HG02610 (cell line): ENCODE results near the gene MAN2B2.

Source experiments
- ATAC-seq: cut with Tn5 transposase; IDR thresholded peaks from one replicate; pipeline ENCODE4 v1.9.1; 2021; ENCODE audit warnings: mild to moderate bottlenecking, moderate library complexity; ENCODE audit not compliant: unreplicated experiment

MAN2B2 gene

GRCh38 chr4:6546091-6546490, 28.9 kb upstream of the MAN2B2 start:
- ATAC-seq = no peak

- no peak for ATAC-seq
Measured at GRCh38 chr4:6546681-6547447, 28.1 kb upstream of the MAN2B2 start.

DNA sequence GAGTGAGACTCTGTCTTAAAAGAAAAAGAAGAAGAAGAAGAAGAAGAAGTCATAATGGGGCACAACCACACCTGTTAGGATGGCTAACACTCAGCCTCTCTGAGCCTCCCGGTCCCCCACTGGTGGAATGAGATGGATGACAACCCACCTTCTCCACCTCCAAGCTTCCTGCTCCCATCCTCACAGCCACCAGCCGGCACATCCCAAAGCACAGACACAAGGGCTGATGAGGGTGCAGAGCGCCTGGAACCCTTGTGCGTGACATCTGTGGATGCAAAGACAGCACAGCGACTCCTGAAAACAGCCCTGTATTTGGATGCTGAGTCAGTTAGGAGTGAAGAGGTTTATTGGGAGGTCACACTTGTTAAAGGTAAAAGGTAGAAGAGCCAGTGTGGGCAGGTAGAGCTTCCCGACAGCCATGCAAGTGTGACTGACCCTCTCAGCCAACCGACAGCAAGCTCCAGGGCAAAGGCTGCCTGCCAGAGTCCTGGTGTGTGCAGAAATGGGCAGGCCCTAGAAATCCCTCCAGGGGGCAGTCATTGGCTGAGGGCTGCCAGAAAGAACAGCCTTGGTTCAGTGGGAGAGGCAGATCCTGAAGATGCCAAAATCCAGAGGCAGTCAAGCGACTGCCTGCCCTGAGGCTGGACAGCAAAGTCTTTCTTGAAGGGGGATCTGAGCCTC, 26.6 kb upstream of the MAN2B2 start:
- no peak for ATAC-seq

DNA sequence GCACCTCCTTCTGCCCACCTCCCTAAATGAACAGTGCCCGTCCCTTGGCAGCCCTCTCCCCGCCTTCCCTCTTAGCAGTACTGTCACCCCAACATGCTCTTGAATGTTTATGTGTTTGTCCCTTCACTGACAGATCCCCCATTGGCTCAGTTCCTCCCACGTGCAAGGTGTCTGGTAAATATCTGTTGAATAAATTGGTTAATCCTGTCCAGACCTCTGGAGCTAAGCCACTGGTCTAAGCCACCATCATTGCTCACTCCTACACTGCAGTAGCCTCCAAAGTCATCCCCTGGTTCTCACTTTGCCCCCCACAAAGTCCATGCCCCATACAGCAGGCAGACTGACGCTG, 26.1 kb upstream of the MAN2B2 start:
- no peak for ATAC-seq

GRCh38 chr4:6549445-6549844, 25.5 kb upstream of the MAN2B2 start:
- no peak for ATAC-seq

DNA sequence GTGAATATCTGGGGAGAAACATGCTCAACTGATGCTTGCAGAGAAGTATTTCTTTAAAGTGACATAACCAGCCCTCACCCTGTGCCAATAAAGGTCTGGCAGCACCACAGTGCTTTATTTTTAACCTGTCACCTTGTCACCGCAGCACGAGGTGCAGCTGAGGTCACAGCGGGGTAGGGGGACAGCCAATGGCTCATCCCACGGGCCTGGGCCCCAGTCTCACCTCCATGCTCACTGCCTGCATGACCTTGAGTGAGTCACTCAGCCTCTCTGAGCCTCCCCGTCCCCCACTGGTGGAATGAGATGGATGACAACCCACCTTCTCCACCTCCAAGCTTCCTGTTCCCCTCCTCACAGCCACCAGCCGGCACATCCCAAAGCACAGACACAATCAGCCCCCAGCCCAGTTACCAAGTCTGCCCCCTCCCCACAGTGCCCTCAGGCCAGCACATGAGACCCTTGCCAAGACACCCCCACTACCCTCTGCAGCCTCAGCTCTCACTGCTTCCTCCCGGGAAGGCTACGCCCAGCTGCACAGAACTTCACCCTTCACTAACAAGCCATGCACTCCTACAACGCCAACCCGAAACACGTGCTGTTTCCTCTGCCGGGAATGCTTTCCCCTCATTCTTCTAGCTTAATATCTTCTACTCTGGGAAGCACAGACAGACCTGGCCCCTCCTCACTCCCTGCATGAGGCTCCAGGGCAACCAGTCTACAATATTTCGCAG, 24.9 kb upstream of the MAN2B2 start:
- ATAC-seq = no peak

- ATAC-seq = no peak
Measured at GRCh38 chr4:6550821-6551220, 24.2 kb upstream of the MAN2B2 start.

DNA sequence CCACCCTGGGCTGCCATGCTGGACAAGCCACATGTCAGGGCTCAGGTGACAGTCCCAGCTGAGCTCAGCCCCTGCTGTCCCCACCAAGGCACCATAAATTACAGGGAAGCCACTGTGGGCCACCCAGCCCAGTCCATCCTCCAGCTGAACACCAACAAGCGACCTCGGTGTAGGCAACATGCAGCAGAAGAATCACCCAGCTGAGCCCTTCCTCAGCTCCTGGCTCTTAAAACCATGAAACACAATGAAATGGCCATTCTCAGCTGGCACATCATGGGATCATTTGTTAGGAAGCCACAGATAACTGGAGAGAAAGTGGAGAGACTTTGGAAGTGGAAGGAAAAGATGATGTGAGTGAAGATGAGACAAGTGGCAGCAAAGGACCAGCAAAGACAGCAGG, 23.3 kb upstream of the MAN2B2 start:
- no peak for ATAC-seq

DNA sequence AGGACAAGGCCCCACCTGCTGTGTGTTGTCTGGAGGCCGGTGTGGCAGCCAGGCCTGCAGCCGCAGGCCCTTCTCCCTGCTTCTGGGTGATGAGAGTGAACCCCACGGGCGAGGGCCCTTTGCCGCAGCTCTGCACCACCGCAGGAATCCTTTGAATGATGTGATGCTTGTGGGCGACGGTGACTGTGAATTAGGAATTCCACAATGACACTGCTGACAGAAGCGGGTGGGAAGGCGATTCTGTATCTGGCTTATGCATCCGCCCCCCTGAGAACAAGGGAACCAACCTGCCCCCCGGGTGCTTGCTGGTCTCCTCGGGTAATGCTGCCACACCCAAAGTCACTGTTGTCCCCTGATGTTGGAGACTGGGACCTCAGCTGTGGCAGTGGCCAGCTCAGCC, 19.5 kb upstream of the MAN2B2 start:
- no peak for ATAC-seq

DNA sequence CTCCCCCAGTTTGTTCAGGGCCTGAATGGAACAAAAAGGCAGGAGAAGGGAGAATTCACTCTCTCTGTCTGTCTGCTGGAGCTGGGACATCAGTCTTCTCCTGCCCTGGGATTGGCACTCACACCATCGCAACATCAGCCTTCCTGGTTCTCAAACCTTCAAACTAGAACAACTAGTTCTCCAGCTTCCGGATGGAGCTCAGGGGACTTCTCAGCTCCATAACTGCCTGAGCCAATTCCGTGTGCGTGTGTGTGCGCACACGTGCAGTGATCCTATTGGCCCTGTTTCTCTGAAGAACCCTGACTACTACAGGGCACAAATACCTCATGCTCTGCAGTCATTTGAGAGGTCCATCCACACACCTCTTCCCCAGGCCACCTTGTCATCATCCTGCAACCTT, 18.7 kb upstream of the MAN2B2 start:
- no peak for ATAC-seq

DNA sequence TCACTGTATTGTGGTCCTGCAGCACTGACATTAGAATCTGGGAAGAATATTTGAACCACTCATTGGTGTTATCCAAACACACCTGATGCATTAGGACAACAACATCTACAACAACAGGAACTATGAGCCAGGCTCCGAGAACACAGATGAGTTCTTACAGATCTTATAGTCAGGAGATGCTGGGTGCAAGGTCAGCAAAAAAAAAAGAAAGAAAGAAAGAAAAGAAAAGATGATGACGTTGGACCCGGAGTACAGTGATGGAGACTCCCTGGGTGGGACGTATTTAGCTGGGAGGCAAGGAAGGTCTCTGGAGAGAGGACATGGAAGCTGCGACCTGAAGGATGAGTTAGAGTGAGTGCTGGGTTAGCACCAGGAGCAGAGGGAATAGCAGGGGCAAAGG, 17.8 kb upstream of the MAN2B2 start:
- ATAC-seq = no peak

DNA sequence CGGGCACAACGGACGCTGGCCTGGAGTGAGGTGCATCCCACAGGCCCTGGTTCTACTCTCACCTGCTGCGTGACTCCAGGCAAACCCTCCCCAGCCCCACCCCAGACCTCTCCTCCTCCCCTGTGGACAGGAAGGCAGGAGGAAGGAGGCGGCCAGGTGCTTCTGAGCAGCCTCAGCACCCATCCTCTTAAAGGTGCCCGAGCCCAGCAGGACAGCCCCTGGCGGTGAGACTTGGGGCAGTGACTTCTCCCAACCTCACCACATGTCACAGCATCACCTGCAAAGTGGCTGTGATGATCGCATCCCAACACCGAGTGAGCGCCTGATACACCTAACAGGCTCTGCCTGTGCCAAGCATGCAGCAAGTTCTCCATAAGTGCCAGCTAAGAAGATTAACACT, 17.1 kb upstream of the MAN2B2 start:
- no peak for ATAC-seq

GRCh38 chr4:6560416-6561172, 14.4 kb upstream of the MAN2B2 start:
- ATAC-seq = no peak

- ATAC-seq = no peak
Measured at GRCh38 chr4:6561173-6561516, 13.8 kb upstream of the MAN2B2 start.

GRCh38 chr4:6561706-6562371, 13.2 kb upstream of the MAN2B2 start:
- ATAC-seq = no peak

DNA sequence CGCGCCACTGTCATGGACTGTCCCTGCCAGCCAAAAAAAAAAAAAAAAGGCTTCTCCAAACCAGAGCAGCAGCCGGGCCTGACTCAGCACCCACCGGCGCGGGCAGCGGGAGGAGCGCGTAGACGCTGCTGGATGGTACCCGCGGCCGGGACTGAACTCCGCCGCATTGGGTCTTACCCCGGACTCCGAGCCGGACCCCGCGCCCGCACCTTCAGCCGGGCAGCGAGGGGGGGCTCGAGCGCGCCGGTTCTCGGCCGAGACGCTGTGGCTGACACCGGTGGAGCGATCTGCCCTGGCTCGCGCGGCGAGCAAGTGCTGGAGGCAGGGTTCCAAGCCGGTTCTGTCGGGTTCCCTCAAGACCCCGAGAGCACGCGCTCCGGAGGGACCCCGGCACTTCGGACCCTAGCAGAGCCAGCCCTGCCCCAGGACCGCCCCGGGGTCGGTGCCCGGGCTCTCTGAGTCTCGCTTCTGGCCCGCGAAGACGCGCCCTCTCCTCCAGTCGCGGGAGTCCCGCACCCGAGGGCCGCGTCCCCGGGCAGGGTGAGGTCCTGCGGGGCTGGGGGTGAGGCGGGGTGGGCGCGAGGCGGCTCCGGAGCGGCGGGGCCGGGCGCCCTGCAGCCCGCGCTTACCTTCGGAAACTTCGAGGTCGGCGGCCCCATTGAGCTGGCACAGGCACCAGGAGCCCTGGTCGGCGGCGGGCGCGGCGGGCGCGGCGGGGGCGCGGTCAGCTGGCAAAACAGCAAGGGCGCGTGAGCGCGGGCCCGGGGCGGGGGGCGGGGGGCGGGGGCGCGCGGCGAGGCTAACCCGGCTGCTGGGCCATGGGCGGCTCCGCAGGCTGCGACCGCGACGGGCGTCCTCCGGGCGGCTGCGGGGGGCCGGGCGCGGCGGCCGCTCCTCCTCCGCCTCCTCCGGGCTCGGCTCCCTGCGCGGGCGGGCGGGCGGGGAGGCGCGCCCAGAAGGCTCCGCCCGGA, 11.8 kb upstream of the MAN2B2 start:
- ATAC-seq = no peak

- ATAC-seq = no peak
Measured at GRCh38 chr4:6563935-6564645, 10.9 kb upstream of the MAN2B2 start.

DNA sequence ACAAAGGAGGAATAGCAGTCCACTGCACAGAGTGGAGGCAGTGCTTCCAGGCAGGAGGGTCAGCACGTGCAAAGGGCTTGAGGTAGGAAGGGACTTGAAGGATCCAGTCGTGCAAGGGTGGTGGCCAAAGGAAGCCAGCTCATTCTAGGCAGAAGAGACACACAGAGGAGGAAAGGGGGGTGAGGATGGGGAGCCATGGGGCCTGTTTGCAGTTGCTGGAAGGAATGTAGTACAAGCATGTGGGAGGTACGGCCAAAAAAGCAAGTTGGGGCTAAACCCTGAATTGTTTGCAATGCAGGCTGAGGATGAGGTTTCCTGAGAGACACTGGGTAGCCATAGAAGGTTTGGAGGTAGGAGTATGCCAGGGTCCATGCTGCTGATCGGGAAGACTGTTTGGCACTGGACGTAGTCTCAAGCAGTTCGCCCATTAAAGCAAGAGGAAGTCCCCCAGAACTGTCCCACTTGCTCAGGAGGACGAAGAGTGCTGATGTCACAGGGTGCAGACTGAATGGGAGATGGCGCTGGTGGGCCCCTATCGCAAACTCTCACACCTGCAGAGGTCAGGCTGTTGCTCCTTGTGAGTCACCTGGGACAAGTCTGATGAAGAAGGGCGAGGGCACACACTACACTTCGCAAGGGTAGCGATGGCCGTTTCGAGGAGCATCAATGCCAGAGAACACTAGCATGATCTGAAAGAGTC, 9.1 kb upstream of the MAN2B2 start:
- no peak for ATAC-seq
